GM12878 (cell line): ENCODE measurements around the gene FGF14. TPM values are rescaled to one million over a fixed set of nuclear protein-coding genes. Genes with fewer than 3 reads are reported as not detected.

Experiments
- ATAC-seq: fragments of 200-7000 bp; cut with Tn5 transposase; 3 replicates; pipeline ENCODE4 v1.9.1; 2020; ENCODE audit warnings: mild to moderate bottlenecking, moderate library complexity
- BruUV-seq: library from RNA; stranded (reverse); fragments of 400-500 nt; replicated peaks from 2 replicates; lab custom pipeline; 2021; lab: Mats Ljungman, UMichigan
- CTCF ChIA-PET: fragments of 300-600 bp; sonication (Branson Sonifier 250); formaldehyde crosslinking; extraction: SDS; loops from one replicate; lab custom pipeline; 2021; ENCODE audit warnings: inconsistent platforms; lab: Yijun Ruan, JAX
- POLR2A ChIA-PET: fragments of 350-600 bp; formaldehyde crosslinking; extraction: SDS; loops from one replicate; lab custom pipeline; 2021; ENCODE audit warnings: inconsistent platforms; lab: Charles Lee
- RAD21 ChIA-PET: fragments of 300-600 bp; sonication (Branson Sonifier 250); formaldehyde crosslinking; loops from one replicate; lab custom pipeline; 2023; ENCODE audit warnings: antibody characterized with exemption; ENCODE audit not compliant: unreplicated experiment; lab: Charles Lee
- SMC1A ChIA-PET: fragments of 300-600 bp; sonication (Branson Sonifier 250); formaldehyde crosslinking; loops from one replicate; lab custom pipeline; 2023; ENCODE audit not compliant: unreplicated experiment, uncharacterized antibody; lab: Charles Lee
- DNase-seq: peaks from one replicate; pipeline ENCODE4 v3.0.0-alpha.2; 2011; ENCODE audit warnings: low read depth, low spot score
- FAIRE-seq: peaks from 3 replicates; lab custom pipeline; 2011; peaks lifted over from hg19 to GRCh38; lab: Jason Lieb, UNC
- H2AFZ ChIP-seq: 2 replicates; pipeline ENCODE4 v1.6.0; 2011; ENCODE audit warnings: low read depth, low read length, control low read depth; ENCODE audit not compliant: control insufficient read depth
- H3K27ac ChIP-seq: 2 replicates; pipeline ENCODE4 v1.5.1; 2011; ENCODE audit warnings: control low read depth; ENCODE audit not compliant: control insufficient read depth, insufficient read depth
- H3K27me3 ChIP-seq, 2 experiments: replicated peaks in 1 of 2; 2 replicates each; pipeline versions ENCODE4 v1.6.0 to v1.6.1; 2011; ENCODE audit warnings: low read length in 1 of 2; ENCODE audit not compliant: control insufficient read depth in 2 of 2, insufficient read depth in 2 of 2
- H3K36me3 ChIP-seq, 2 experiments: 2 replicates each; pipeline ENCODE4 v1.5.1; 2011; ENCODE audit warnings: low read length in 1 of 2; ENCODE audit not compliant: control insufficient read depth in 2 of 2, insufficient read depth in 2 of 2
- H3K4me1 ChIP-seq: 2 replicates; pipeline ENCODE4 v1.6.1; 2011; ENCODE audit warnings: mild to moderate bottlenecking, low read length, moderate library complexity, mixed read lengths; ENCODE audit not compliant: control insufficient read depth, insufficient read depth
- H3K4me2 ChIP-seq: 2 replicates; pipeline ENCODE4 v1.6.0; 2011; ENCODE audit warnings: control low read depth; ENCODE audit not compliant: control insufficient read depth, insufficient read depth
- H3K4me3 ChIP-seq: fragments of 200-600 bp; sonication (generic); 2 replicates; pipeline ENCODE4 v1.5.1; 2016
- H3K79me2 ChIP-seq: 2 replicates; pipeline ENCODE4 v1.6.0; 2011; ENCODE audit warnings: low read length; ENCODE audit not compliant: control insufficient read depth, insufficient read depth
- H3K9ac ChIP-seq: 2 replicates; pipeline ENCODE4 v1.8.0; 2011; ENCODE audit warnings: low read length, control low read depth, mixed read lengths; ENCODE audit not compliant: control insufficient read depth, insufficient read depth
- H3K9me3 ChIP-seq: replicated peaks from 3 replicates; pipeline ENCODE4 v1.5.1; 2011; ENCODE audit warnings: mild to moderate bottlenecking, low read length; ENCODE audit not compliant: control insufficient read depth, insufficient read depth
- H4K20me1 ChIP-seq: 2 replicates; pipeline ENCODE4 v1.6.0; 2011; ENCODE audit not compliant: control insufficient read depth, insufficient read depth
- BMI1 ChIP-seq: fragments of 450-650 bp; IDR thresholded peaks from 2 replicates; pipeline ENCODE4 v1.6.1; 2016; ENCODE audit warnings: mild to moderate bottlenecking, moderate library complexity, borderline replicate concordance
- NFIC ChIP-seq: IDR thresholded peaks from 2 replicates; pipeline ENCODE4 v1.6.1; 2012; ENCODE audit warnings: low read depth, mild to moderate bottlenecking, inconsistent platforms, low read length, moderate library complexity
- RCOR1 ChIP-seq: conservative IDR thresholded peaks from 2 replicates; pipeline ENCODE4 v1.6.1; 2012; ENCODE audit warnings: low read depth, low read length, improper control_type of control experiment
- RELA ChIP-seq: fragments of 450-650 bp; IDR thresholded peaks from 2 replicates; pipeline ENCODE4 v1.8.0; 2014; ENCODE audit warnings: borderline replicate concordance; ENCODE audit not compliant: partially characterized antibody
- ZBTB40 ChIP-seq: fragments of 450-650 bp; IDR thresholded peaks from 2 replicates; pipeline ENCODE4 v1.6.1; 2016; ENCODE audit warnings: mild to moderate bottlenecking, moderate library complexity, borderline replicate concordance
- WGBS: methylation state at CpG from one replicate; pipeline ENCODE4 v1.1.6; 2016; ENCODE audit warnings: low lambda C conversion rate; ENCODE audit not compliant: insufficient replicate concordance, insufficient coverage; ENCODE audit errors: missing lambda C conversion rate; 5-methylcytosine and 5-hydroxymethylcytosine counted together
- in situ Hi-C: fragments of 300-500 bp; cut with MboI; formaldehyde crosslinking; loops from 9 replicates; pipeline ENCODE4 v1.14.3; 2018; ENCODE audit warnings: mixed read lengths
- intact Hi-C: fragments of 100-400 bp; cut with micrococcal nuclease; formaldehyde crosslinking; loops from one replicate; pipeline ENCODE4 v1.14.2; 2022; ENCODE audit not compliant: unreplicated experiment
- polyA plus RNA-seq, 11 experiments: library from polyadenylated mRNA; depleted of rRNA in 4 of 11; unstranded in 6 of 11; stranded (reverse) in 5 of 11; fragments of >200 nt; fragmentation: Nextera tagmentation in 4 of 11; fragmentation: Illumina TruSeq in 1 of 11; extraction: Ambion mirVana in 4 of 11; extraction: Trizol in 1 of 11; gene quantifications; 1 replicate in 1 of 11; 2 replicates in 10 of 11; pipeline versions ENCODE4 v1.2.1 to v1.2.3, GENCODE V29; 2011 to 2016; ENCODE audit warnings: inconsistent platforms in 2 of 11, missing spikeins in 2 of 11, low read depth in 1 of 11
- total RNA-seq, 4 experiments: library from RNA; depleted of rRNA in 3 of 4; stranded (reverse); fragments of >200 nt in 3 of 4; fragmentation: Illumina TruSeq in 1 of 4; extraction: Trizol in 1 of 4; gene quantifications; 2 replicates each; pipeline versions ENCODE4 v1.2.1 to v1.2.3, GENCODE V29; 2013 to 2021
- TF ChIP-seq, protein P1 (sequence below): IDR thresholded peaks from 2 replicates; pipeline ENCODE4 v1.6.1; 2011; ENCODE audit warnings: borderline replicate concordance, low read depth, mild to moderate bottlenecking, moderate library complexity, mixed read lengths, low read length; ENCODE audit not compliant: insufficient read depth; ENCODE audit errors: extremely low read length

Gene FGF14
- total and polyA plus RNA-seq, 10 of the 15 experiments (the other 5 are each of a cell fraction or from before 2014, with no cell fraction given), result under 0.01 to 0.44 (median 0.04) TPM

GRCh38 chr13:101703081-101703480 is 698.8 kb downstream of the FGF14 start:
- H3K79me2 ChIP-seq, result no peaks in the 10 kb centered on the region
- H3K4me3 ChIP-seq, result no peak overlapping the region
- no peak overlapping the region for H3K9ac ChIP-seq
- TF ChIP-seq RCOR1 (no peak), ZBTB40 (no peak), RELA (no peak), NFIC (no peak), BMI1 (no peak)
- TF ChIP-seq, protein P1, sequence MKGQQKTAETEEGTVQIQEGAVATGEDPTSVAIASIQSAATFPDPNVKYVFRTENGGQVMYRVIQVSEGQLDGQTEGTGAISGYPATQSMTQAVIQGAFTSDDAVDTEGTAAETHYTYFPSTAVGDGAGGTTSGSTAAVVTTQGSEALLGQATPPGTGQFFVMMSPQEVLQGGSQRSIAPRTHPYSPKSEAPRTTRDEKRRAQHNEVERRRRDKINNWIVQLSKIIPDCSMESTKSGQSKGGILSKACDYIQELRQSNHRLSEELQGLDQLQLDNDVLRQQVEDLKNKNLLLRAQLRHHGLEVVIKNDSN, result no peak
- no peak overlapping the region for H3K4me2 ChIP-seq
- no peaks in the 10 kb centered on the region for H3K27me3 ChIP-seq
- FAIRE-seq (no peak), DNase-seq (no peak), ATAC-seq (no peak)
- BruUV-seq, result no TSS peak
- H3K27ac ChIP-seq, result no peak overlapping the region
- H3K4me1 ChIP-seq, result no peaks in the 10 kb centered on the region
- no peaks in the 10 kb centered on the region for H3K36me3 ChIP-seq
- SMC1A ChIA-PET, result interaction anchor here (0.6 to 1.3 kb wide), 4 partner anchors 12 to 107 kb away, joined by 3 to 6 read pairs (median 4); no protein-coding TSS in a partner anchor
- in situ Hi-C loops (no loop called here), intact Hi-C loops (no loop called here)
- CTCF ChIA-PET, result interaction anchor here (1.0 to 1.4 kb wide), 3 partner anchors 38 to 54 kb away, joined by 3 to 5 read pairs (median 5); no protein-coding TSS in a partner anchor
- H4K20me1 ChIP-seq, result no peaks in the 10 kb centered on the region
- no peak overlapping the region for H2AFZ ChIP-seq
- RAD21 ChIA-PET, result no interaction called here
- POLR2A ChIA-PET, result no interaction called here
- H3K9me3 ChIP-seq, result no peaks in the 10 kb centered on the region; the same call in 2 of the 3 replicates
- 0% methylated on average over 1 of the region's 1 CpG for WGBS
